Aorta (tissue), 5 donors: Measurements from ENCODE around the gene WAPL. TPM values are rescaled to one million over a fixed set of nuclear protein-coding genes. Genes with fewer than 3 reads are reported as not detected.

Source experiments
- ATAC-seq: fragments of 200-7000 bp; cut with Tn5 transposase; one replicate; pipeline ENCODE4 v1.9.1; 2022; ENCODE audit warnings: moderate library complexity; ENCODE audit not compliant: low FRiP score
- DNase-seq, 2 donors: peaks; one replicate each; pipeline ENCODE4 v3.0.0-alpha.2; 2020
- H3K27ac ChIP-seq, 2 donors: one replicate each; pipeline ENCODE4 v1.5.1; 2013; ENCODE audit warnings: low read length in 2 of 2, mild to moderate bottlenecking in 2 of 2, moderate library complexity in 2 of 2, control low read depth in 1 of 2, inconsistent platforms in 1 of 2, low read depth in 1 of 2
- H3K27me3 ChIP-seq, 2 donors: one replicate each; pipeline ENCODE4 v1.6.1; 2013; ENCODE audit warnings: control low read depth in 1 of 2, low read length in 1 of 2, mild to moderate bottlenecking in 1 of 2, moderate library complexity in 1 of 2; ENCODE audit not compliant: insufficient read depth in 2 of 2, control insufficient read depth in 1 of 2
- H3K36me3 ChIP-seq, 2 donors: one replicate each; pipeline ENCODE4 v1.6.1; 2013; ENCODE audit warnings: control low read depth in 1 of 2, low read length in 1 of 2, mild to moderate bottlenecking in 1 of 2; ENCODE audit not compliant: insufficient read depth in 2 of 2, control insufficient read depth in 1 of 2
- H3K4me1 ChIP-seq, 2 donors: one replicate each; pipeline ENCODE4 v1.6.1; 2013; ENCODE audit warnings: low read length in 2 of 2, control low read depth in 1 of 2, mild to moderate bottlenecking in 1 of 2, moderate library complexity in 1 of 2; ENCODE audit not compliant: insufficient read depth in 2 of 2, control insufficient read depth in 1 of 2
- H3K4me3 ChIP-seq, 2 donors: one replicate each; pipeline ENCODE4 v1.5.1; 2013; ENCODE audit warnings: low read length in 2 of 2, control low read depth in 1 of 2, mild to moderate bottlenecking in 1 of 2
- H3K9me3 ChIP-seq: one replicate; pipeline ENCODE4 v1.6.1; 2013; ENCODE audit warnings: mild to moderate bottlenecking, low read length; ENCODE audit not compliant: control insufficient read depth
- WGBS, 2 donors: extraction: QIAGEN DNeasy Blood & Tissue Kit; methylation state at CpG; one replicate each; pipeline ENCODE4 v1.1.7; 2013; 5-methylcytosine and 5-hydroxymethylcytosine counted together
- intact Hi-C, 2 donors: fragments of 100-400 bp; cut with DNase I; formaldehyde crosslinking; loops; one replicate each; pipeline versions ENCODE4 v1.14.2 to v1.15.0; 2022
- polyA plus RNA-seq, 2 donors: library from polyadenylated mRNA; stranded (reverse); fragments of 200-250 nt; gene quantifications; one replicate each; pipeline ENCODE4 v1.2.3, GENCODE V29; 2013
- total RNA-seq, 2 donors: library from RNA; stranded (reverse); fragmentation: NEBNext Ultra II Directional; extraction: Animal tissue kit (Norgen Biotek cat#: 25700); gene quantifications; one replicate each; pipeline ENCODE4 v1.2.1, GENCODE V29; 2021
- donor health status: healthy with polysubstance abuse.
- donor health status: Bipolar disorder and iron deficiency.
- donor health status: DM: no; HTN: no; CAD: no.
- donor health status: DM: no; HTN: no; CAD: no.
- donor health status: DM: yes; HTN: yes; CAD: no.

WAPL gene
- total and polyA plus RNA-seq, 4 donors = 13.2 to 37.3 (median 24.1) TPM

DNA sequence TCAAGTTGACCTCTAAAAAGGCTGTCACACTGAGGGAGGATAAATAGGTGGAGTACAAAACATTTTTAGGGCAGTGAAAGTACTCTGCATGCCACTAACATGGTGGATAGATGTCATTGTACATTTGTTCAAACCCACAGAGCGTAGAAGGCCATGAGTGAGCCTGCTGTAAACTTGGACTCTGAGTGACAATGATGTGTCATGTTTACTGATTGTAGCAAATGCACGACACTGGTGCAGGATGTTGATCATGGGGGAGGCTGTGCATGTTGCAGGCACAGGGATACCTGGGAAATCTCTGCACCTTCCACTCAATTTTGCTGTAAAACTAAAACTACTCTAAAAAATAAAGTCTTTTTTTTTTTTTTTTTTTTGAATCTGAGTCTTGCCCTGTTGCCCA lies 102.5 kb downstream of the WAPL start:
- H3K9me3 ChIP-seq = no peaks in the 10 kb centered on the region
- 66 to 95% methylated on average over 2 of the region's 2 CpGs for WGBS, 2 donors
- DNase-seq = no peak
- H3K27me3 ChIP-seq = no peaks in the 10 kb centered on the region
- no peaks in the 10 kb centered on the region for H3K36me3 ChIP-seq
- H3K4me3 ChIP-seq = no peak overlapping the region
- no peak for ATAC-seq
- no peak overlapping the region for H3K27ac ChIP-seq
- H3K4me1 ChIP-seq = no peaks in the 10 kb centered on the region
- intact Hi-C loops = no loop called here

DNA sequence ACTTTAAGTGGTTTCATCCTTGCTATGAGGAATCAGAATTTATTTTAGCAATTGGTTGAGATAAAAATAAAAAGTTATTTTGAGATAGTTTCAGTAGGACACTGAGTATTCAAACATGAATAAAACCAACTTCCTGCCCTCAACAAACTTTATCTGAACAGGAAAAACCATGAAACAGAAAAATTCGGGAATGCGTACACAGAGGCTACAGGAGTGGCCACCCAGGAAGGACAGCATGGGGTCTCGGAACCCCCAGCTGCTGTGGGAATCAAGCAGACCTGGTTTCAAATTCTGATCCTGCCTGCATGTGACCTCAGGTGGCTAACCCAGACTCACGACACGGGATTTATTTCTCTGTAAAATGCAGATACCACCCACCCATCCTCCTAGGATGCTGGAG lies 106.0 kb downstream of the WAPL start:
- no peaks in the 10 kb centered on the region for H3K27me3 ChIP-seq
- no peak overlapping the region for H3K27ac ChIP-seq
- no peak for ATAC-seq
- H3K4me3 ChIP-seq = no peak overlapping the region
- intact Hi-C loops = no loop called here
- no peaks in the 10 kb centered on the region for H3K9me3 ChIP-seq
- H3K4me1 ChIP-seq = peaks cover 0 to 8% of the 10 kb centered on the region in 2 donors
- no peak for DNase-seq
- no peaks in the 10 kb centered on the region for H3K36me3 ChIP-seq
- 56 to 63% methylated on average over 5 of the region's 5 CpGs for WGBS, 2 donors

DNA sequence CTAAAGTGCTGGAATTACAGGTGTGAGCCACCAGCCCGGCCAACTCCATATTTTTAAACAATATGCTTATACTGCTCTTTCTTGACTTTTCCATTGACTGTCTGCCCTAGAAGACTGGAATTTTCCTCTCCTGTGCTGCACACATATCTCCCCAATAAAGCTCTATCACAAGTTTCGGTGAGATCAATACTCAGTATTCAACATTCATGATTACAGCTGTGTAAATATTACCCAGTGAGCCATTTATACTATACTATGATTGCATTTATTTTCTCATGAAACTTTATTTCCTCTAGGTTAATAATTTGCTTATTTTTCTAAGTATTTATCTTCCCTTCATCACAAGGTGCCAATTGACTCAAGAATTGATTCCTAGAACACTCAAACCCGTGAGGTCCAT lies 106.5 kb downstream of the WAPL start:
- Histone ChIP-seq H3K27me3 (no peaks in the 10 kb centered on the region), H3K4me1 (peaks cover 0 to 8% of the 10 kb centered on the region in 2 donors), H3K36me3 (no peaks in the 10 kb centered on the region), H3K4me3 (no peak overlapping the region), H3K9me3 (no peaks in the 10 kb centered on the region), H3K27ac (no peak overlapping the region)
- ATAC-seq (no peak), DNase-seq (no peak)
- 90 to 96% methylated on average over 3 of the region's 3 CpGs for WGBS, 2 donors
- intact Hi-C loops = no loop called here

DNA sequence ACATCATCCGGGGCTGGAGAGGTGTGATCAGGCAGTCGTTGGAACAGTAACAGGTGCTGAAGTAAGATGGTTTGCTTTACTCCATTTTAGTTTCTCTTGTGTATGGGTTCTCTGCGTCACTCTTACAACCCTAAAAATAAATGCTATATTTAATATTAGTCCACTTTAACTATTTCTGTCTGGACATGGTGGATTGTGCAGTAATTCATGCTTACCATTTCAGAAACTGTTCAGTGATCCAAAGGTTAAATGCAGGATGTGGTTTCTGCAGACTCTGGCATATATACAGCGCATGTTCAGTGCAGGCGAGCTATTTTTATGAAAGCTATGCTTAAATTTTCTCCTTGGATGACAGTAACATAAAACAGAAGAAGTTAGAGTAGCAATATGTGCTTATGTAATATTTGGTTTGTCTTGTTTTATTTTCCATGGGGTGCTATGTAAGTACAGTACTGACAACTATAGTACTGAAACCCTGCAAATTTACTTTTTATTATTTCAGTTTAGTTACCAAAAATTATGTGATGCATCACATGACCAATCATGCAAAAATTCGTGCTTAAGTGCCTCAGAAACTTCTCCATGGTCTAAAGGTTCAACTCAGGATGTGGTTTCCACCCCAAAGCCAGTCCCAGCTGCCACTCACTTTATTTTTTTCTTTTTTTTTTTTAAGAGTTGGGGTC lies 108.4 kb downstream of the WAPL start:
- H3K4me1 ChIP-seq = peaks cover 0 to 10% of the 10 kb centered on the region in 2 donors
- 4% methylated on average over 6 of the region's 6 CpGs for WGBS, 2 donors
- intact Hi-C loops = no loop called here
- H3K27ac ChIP-seq = peak overlapping the region in 1 of 2 donors; percentile 40
- ATAC-seq (no peak), DNase-seq (no peak)
- no peak overlapping the region for H3K4me3 ChIP-seq
- H3K36me3 ChIP-seq = no peaks in the 10 kb centered on the region
- H3K9me3 ChIP-seq = no peaks in the 10 kb centered on the region
- no peaks in the 10 kb centered on the region for H3K27me3 ChIP-seq

DNA sequence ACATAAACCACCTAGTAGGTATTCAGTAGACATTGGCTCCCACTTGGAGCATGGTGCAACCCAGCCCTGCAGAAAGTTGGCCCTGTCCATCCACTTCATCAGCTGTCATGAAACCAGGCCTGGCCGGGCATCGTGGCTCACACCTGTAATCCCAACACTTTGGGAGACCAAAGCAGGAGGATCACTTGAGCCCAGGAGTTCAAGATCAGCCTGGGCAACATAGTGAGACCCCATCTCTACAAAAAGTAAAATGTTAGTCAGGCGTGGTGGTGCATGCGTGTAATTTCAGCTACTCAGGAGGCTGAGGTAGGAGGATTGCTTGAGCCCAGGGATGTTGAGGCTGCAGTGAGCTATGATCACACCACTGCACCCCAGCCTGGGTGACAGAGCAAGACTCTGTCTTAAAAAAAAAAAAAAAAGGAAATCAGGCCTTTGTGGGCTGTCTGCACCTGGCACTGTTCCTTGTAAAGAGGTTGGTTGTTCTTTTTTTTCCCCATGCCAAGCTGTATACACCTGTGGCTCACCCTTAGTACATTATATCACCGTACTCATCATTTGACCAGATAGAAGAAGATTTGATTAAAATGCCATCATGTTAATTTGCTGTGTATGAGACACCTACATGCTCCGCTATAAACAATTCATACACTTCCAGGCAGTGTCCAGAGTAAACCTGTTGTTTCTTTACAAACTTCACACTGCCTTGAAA lies 109.6 kb downstream of the WAPL start:
- H3K4me1 ChIP-seq = peaks cover 0 to 10% of the 10 kb centered on the region in 2 donors
- H3K36me3 ChIP-seq = no peaks in the 10 kb centered on the region
- ATAC-seq = no peak
- peak overlapping the region; percentile 84 to 86 for H3K27ac ChIP-seq
- intact Hi-C loops = no loop called here
- H3K9me3 ChIP-seq = no peaks in the 10 kb centered on the region
- no peak overlapping the region for H3K4me3 ChIP-seq
- no peak for DNase-seq
- H3K27me3 ChIP-seq = no peaks in the 10 kb centered on the region
- 68 to 73% methylated on average over 6 of the region's 6 CpGs for WGBS, 2 donors

DNA sequence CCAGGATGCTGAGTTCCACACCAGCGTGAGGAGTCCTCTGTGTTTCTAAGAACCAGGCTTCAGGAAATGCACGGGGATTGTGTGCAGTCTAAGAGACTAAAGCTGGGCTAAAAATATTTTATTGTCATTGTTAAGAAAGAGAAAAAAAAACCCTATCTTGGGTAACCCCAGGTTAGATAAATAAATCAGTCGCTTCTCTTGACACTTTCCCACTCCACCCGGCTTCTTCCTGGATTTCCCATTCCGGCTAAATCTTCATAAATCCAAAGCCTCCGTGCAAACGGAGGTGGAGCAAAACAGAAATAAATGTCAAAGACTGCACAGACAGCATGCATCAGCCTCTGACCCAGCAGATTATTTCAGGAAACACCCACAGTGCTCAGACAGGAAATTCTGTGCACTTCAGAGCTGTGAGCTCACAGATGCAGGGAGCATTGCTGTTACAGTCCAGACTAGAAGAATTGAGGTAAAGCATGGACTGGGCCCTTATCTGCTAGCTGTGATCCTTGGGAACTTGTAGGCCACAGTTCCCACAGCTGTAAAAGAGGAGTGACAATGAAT lies 110.2 kb downstream of the WAPL start:
- Histone ChIP-seq H3K36me3 (no peaks in the 10 kb centered on the region), H3K4me3 (no peak overlapping the region), H3K9me3 (no peaks in the 10 kb centered on the region), H3K4me1 (peaks cover 0 to 10% of the 10 kb centered on the region in 2 donors), H3K27ac (peak overlapping the region; percentile 84 to 95), H3K27me3 (no peaks in the 10 kb centered on the region)
- intact Hi-C loops = no loop called here
- ATAC-seq = peak; percentile 58
- no peak for DNase-seq
- 2% methylated on average over 7 of the region's 7 CpGs for WGBS, 2 donors

DNA sequence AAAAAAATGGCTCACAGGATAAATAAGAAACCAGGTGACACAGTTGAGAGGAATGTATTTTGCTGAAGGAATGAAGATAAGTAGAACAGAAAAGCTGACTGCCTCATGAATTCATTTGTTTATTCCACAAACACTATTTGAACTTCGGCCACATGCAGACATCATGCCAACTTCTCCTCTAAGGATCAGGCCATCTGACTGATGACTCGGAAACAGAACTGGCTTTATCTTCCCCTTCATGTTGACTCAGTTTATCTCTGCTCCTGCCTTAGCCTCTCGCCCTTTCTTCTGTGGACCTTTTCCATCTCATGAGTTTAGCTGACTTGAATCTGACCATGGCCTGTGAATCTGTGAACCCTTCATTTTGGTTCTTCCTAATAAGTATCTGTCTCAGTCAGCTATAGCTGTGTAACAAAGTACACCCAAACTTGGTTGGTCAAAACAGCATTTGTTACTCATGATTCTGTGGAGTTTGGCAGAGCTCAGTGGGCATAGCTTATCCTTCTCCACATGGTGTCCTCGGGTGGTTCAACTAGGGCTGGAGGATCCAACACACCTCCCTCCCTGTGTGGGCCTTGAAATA lies 111.0 kb downstream of the WAPL start:
- DNase-seq (no peak), ATAC-seq (no peak)
- Histone ChIP-seq H3K27ac (peak overlapping the region; percentile 66 to 95), H3K27me3 (no peaks in the 10 kb centered on the region), H3K4me1 (peaks cover 0 to 10% of the 10 kb centered on the region in 2 donors), H3K4me3 (no peak overlapping the region), H3K9me3 (no peaks in the 10 kb centered on the region), H3K36me3 (no peaks in the 10 kb centered on the region)
- 27 to 29% methylated on average over 4 of the region's 4 CpGs for WGBS, 2 donors
- intact Hi-C loops = no loop called here

DNA sequence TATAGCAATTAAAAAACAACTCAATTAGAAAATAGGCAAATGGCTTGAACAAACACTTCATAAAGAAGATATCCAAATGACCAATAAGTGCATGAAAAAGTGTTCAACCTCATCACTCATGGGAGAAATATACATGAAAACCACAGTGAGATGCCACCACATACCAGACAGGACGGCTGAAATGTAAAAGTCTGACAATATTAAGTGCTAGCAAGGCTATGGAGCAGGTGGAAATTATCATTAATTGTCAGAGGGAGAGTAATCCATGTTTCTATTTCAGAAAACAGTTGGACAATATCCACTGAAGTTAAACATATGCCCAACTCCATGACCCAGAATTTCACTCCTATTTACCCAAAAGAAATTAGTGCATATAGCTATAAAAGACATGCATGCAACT lies 112.4 kb downstream of the WAPL start:
- ATAC-seq = no peak
- intact Hi-C loops = loop anchor here in 1 of 2 donors (10.0 kb wide), 1 partner anchor 46 kb away; no protein-coding TSS in a partner anchor
- H3K27me3 ChIP-seq = no peaks in the 10 kb centered on the region
- peaks cover 0 to 10% of the 10 kb centered on the region in 2 donors for H3K4me1 ChIP-seq
- H3K4me3 ChIP-seq = no peak overlapping the region
- H3K36me3 ChIP-seq = no peaks in the 10 kb centered on the region
- H3K27ac ChIP-seq = no peak overlapping the region
- no peaks in the 10 kb centered on the region for H3K9me3 ChIP-seq
- 83 to 90% methylated on average over 1 of the region's 1 CpG for WGBS, 2 donors
- DNase-seq = no peak
